ENCODE data around the gene LDLRAD4.

The LDLRAD4 gene

DNA sequence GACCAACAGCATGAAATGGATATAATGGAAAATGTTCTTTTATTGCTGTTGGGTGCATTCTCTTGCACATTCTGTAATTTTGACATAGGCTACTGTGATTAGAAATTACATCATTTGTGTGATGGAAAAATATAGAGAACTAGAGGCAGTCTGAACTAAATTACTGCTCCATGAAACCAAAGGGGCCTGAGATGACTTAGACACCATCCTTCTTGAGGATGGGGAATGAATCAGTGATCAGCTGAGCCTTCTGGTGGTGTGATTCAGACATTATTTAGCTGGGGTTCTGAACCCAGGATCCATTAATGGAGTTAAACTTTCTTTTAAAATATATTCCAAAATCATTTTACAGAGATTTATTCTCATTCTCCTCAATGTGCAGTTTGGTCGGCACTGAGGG lies 135.8 kb downstream of the LDLRAD4 start:
- TF ChIP-seq GLIS3 (CRISPR knock-in tag; IDR thresholded peaks at IDR 0.05) (no peak), ZNF8 (CRISPR knock-in tag; IDR thresholded peaks at IDR 0.05) (no peak), PPARA (CRISPR knock-in tag; IDR thresholded peaks at IDR 0.05; ENCODE audit: borderline replicate concordance) (no peak), ZFP3 (CRISPR knock-in tag; IDR thresholded peaks at IDR 0.05) (no peak), ISL1 (CRISPR knock-in tag; IDR thresholded peaks at IDR 0.05) (no peak), BACH2 (CRISPR knock-in tag; IDR thresholded peaks at IDR 0.05; ENCODE audit: borderline replicate concordance) (no peak), ESRRG (CRISPR knock-in tag; IDR thresholded peaks at IDR 0.05) (no peak), ZNF70 (CRISPR knock-in tag; IDR thresholded peaks at IDR 0.05) (no peak), ZNF565 (CRISPR knock-in tag; conservative IDR thresholded peaks at IDR 0.05; ENCODE audit: low read depth) (no peak), RARB (CRISPR knock-in tag; IDR thresholded peaks at IDR 0.05) (no peak), ZC3H10 (CRISPR knock-in tag; IDR thresholded peaks at IDR 0.05) (no peak), ZFP30 (CRISPR knock-in tag; IDR thresholded peaks at IDR 0.05) (no peak), TOX (CRISPR knock-in tag; IDR thresholded peaks at IDR 0.05; ENCODE audit: borderline replicate concordance) (no peak), CSDC2 (CRISPR knock-in tag; IDR thresholded peaks at IDR 0.05) (no peak)
- TF ChIP-seq, protein P1, sequence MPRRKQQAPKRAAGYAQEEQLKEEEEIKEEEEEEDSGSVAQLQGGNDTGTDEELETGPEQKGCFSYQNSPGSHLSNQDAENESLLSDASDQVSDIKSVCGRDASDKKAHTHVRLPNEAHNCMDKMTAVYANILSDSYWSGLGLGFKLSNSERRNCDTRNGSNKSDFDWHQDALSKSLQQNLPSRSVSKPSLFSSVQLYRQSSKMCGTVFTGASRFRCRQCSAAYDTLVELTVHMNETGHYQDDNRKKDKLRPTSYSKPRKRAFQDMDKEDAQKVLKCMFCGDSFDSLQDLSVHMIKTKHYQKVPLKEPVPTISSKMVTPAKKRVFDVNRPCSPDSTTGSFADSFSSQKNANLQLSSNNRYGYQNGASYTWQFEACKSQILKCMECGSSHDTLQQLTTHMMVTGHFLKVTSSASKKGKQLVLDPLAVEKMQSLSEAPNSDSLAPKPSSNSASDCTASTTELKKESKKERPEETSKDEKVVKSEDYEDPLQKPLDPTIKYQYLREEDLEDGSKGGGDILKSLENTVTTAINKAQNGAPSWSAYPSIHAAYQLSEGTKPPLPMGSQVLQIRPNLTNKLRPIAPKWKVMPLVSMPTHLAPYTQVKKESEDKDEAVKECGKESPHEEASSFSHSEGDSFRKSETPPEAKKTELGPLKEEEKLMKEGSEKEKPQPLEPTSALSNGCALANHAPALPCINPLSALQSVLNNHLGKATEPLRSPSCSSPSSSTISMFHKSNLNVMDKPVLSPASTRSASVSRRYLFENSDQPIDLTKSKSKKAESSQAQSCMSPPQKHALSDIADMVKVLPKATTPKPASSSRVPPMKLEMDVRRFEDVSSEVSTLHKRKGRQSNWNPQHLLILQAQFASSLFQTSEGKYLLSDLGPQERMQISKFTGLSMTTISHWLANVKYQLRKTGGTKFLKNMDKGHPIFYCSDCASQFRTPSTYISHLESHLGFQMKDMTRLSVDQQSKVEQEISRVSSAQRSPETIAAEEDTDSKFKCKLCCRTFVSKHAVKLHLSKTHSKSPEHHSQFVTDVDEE (CRISPR knock-in tag; IDR thresholded peaks at IDR 0.05), result no peak
- TF ChIP-seq, protein P2, sequence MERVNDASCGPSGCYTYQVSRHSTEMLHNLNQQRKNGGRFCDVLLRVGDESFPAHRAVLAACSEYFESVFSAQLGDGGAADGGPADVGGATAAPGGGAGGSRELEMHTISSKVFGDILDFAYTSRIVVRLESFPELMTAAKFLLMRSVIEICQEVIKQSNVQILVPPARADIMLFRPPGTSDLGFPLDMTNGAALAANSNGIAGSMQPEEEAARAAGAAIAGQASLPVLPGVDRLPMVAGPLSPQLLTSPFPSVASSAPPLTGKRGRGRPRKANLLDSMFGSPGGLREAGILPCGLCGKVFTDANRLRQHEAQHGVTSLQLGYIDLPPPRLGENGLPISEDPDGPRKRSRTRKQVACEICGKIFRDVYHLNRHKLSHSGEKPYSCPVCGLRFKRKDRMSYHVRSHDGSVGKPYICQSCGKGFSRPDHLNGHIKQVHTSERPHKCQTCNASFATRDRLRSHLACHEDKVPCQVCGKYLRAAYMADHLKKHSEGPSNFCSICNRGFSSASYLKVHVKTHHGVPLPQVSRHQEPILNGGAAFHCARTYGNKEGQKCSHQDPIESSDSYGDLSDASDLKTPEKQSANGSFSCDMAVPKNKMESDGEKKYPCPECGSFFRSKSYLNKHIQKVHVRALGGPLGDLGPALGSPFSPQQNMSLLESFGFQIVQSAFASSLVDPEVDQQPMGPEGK (CRISPR knock-in tag; IDR thresholded peaks at IDR 0.05; ENCODE audit: borderline replicate concordance), result no peak
- TF ChIP-seq, protein P3, sequence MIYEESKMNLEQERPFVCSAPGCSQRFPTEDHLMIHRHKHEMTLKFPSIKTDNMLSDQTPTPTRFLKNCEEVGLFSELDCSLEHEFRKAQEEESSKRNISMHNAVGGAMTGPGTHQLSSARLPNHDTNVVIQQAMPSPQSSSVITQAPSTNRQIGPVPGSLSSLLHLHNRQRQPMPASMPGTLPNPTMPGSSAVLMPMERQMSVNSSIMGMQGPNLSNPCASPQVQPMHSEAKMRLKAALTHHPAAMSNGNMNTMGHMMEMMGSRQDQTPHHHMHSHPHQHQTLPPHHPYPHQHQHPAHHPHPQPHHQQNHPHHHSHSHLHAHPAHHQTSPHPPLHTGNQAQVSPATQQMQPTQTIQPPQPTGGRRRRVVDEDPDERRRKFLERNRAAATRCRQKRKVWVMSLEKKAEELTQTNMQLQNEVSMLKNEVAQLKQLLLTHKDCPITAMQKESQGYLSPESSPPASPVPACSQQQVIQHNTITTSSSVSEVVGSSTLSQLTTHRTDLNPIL (CRISPR knock-in tag; IDR thresholded peaks at IDR 0.05; ENCODE audit: low read depth), result no peak
- TF ChIP-seq, protein P4, sequence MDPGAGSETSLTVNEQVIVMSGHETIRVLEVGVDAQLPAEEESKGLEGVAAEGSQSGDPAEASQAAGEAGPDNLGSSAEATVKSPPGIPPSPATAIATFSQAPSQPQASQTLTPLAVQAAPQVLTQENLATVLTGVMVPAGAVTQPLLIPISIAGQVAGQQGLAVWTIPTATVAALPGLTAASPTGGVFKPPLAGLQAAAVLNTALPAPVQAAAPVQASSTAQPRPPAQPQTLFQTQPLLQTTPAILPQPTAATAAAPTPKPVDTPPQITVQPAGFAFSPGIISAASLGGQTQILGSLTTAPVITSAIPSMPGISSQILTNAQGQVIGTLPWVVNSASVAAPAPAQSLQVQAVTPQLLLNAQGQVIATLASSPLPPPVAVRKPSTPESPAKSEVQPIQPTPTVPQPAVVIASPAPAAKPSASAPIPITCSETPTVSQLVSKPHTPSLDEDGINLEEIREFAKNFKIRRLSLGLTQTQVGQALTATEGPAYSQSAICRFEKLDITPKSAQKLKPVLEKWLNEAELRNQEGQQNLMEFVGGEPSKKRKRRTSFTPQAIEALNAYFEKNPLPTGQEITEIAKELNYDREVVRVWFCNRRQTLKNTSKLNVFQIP (CRISPR knock-in tag; IDR thresholded peaks at IDR 0.05; ENCODE audit: borderline replicate concordance, low read depth), result no peak
- ATAC-seq, result no peak

DNA sequence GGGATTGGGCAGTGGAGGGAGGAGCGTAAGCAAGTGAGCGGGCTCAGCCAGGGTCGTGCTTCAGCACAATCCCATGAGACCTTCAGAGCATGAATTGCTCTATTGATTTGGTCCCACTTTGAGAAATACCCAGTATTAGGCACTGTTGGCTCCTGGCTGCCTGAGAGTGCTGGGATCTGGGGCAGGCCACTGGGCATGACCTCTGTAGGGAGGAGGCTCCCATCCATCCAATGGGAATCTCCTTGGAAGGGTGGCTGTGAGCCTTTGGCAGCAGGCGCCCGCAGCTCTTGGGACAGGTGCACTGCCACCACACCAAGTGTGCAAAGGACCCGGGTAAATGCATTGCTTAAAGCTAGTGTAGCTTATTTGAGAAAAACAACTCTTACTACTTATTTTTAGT lies 137.5 kb downstream of the LDLRAD4 start:
- no peak for TF ChIP-seq SNAI2 (CRISPR knock-in tag; IDR thresholded peaks at IDR 0.05)
- TF ChIP-seq TOX (CRISPR knock-in tag; IDR thresholded peaks at IDR 0.05; ENCODE audit: borderline replicate concordance), result no peak
- TF ChIP-seq RARB (CRISPR knock-in tag; IDR thresholded peaks at IDR 0.05), result no peak
- TF ChIP-seq ESRRG (CRISPR knock-in tag; IDR thresholded peaks at IDR 0.05), result no peak
- TF ChIP-seq, protein P1 (CRISPR knock-in tag; IDR thresholded peaks at IDR 0.05), result no peak
- TF ChIP-seq, protein P5, sequence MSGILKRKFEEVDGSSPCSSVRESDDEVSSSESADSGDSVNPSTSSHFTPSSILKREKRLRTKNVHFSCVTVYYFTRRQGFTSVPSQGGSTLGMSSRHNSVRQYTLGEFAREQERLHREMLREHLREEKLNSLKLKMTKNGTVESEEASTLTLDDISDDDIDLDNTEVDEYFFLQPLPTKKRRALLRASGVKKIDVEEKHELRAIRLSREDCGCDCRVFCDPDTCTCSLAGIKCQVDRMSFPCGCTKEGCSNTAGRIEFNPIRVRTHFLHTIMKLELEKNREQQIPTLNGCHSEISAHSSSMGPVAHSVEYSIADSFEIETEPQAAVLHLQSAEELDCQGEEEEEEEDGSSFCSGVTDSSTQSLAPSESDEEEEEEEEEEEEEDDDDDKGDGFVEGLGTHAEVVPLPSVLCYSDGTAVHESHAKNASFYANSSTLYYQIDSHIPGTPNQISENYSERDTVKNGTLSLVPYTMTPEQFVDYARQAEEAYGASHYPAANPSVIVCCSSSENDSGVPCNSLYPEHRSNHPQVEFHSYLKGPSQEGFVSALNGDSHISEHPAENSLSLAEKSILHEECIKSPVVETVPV (CRISPR knock-in tag; IDR thresholded peaks at IDR 0.05), result no peak
- no peak for TF ChIP-seq ZFP30 (CRISPR knock-in tag; IDR thresholded peaks at IDR 0.05)
- no peak for TF ChIP-seq GLIS3 (CRISPR knock-in tag; IDR thresholded peaks at IDR 0.05)
- no peak for TF ChIP-seq PPARA (CRISPR knock-in tag; IDR thresholded peaks at IDR 0.05; ENCODE audit: borderline replicate concordance)
- TF ChIP-seq ZNF8 (CRISPR knock-in tag; IDR thresholded peaks at IDR 0.05), result no peak
- TF ChIP-seq ISL1 (CRISPR knock-in tag; IDR thresholded peaks at IDR 0.05), result no peak
- no peak for TF ChIP-seq TCF4 (CRISPR knock-in tag; IDR thresholded peaks at IDR 0.05; ENCODE audit: borderline replicate concordance)
- TF ChIP-seq, protein P4 (CRISPR knock-in tag; IDR thresholded peaks at IDR 0.05; ENCODE audit: borderline replicate concordance, low read depth), result no peak
- TF ChIP-seq ZFP3 (CRISPR knock-in tag; IDR thresholded peaks at IDR 0.05), result no peak
- no peak for TF ChIP-seq ZNF70 (CRISPR knock-in tag; IDR thresholded peaks at IDR 0.05)
- ATAC-seq, result no peak

All from SK-N-SH treated with all-trans-retinoic acid at 6 μM for 48 hours (cell line).